ENCODE results near the gene DNTT.

DNA sequence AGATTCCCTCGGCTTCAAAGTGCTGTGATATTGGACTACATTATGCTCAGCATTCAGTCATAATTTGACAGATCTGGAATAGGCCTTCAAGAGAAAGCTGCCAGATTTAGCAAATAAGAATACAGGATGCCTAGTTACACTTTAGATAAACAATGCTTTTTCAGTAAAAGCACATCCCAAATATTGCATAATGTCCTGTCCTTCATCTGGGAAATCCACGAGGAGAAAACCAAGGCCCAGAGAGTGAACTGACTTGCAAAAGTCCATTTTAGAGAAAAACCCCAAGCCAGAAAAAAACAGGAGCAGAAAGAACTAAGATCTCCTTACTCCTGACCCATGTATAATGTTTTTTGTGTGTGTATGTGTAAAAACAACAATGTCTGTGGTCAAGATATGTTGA, 20.9 kb upstream of the DNTT start:
- TF ChIP-seq CTCF (IDR thresholded peaks at IDR 0.05) = no peak
- no peak for TF ChIP-seq POLR2A (IDR thresholded peaks at IDR 0.05)

Data from testis (tissue), 2 donors.